Effector CD4-positive, alpha-beta T cell (primary cell): ENCODE data around the gene ETF1.
A peak's percentile ranks its signal among the peaks of the same experiment; 100 is the strongest.
"Not testable (repeated sequence)": the region's sequence is repeated elsewhere in the genome, so short reads cannot be mapped to it uniquely, and the experiment has no call there.

Source experiments
- DNase-seq: peaks from one replicate; pipeline ENCODE4 v3.0.0-alpha.2; 2020

Gene ETF1

DNA sequence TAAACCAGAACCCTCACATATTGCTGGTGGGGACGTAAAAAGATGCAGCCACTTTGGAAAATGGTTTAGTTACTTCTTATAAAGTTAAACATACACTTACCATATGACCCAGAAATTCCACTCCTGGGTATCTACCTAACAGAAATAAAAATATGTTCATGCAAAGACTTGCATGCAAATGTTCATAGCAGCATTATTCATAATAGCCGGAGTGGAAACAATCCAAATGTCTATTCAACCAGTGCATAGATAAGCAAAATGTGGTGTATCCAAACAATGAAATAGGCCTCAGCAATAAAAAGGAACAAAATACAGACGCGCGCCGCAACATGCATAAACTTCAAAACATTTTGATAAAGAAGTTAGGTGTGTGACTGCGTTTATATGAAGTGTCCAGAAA is 66.1 kb downstream of the ETF1 start:
- DNase-seq = no peak

DNA sequence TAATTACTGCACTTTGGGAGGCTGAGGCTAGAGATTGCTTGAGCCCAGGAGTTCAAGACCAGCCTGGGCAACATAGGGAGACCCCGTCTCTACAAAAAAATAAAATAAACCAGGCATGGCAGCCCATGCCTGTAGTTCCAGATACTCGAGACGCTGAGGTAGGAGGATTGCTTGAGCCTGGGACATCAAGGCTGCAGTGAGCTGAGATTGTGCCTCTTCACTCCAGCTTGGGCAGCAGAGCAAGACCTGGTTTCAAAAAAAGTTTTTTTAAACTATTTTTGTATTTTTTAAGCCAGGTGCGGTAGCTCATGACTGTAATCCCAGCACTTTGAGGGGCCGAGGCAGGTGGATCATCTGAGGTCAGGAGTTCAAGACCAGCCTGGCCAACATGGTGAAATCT is 69.9 kb downstream of the ETF1 start:
- not testable (repeated sequence) for DNase-seq

- DNase-seq = no peak
These were observed 70.7 kb downstream of the ETF1 start for GRCh38 chr5:138472353-138472752.

DNA sequence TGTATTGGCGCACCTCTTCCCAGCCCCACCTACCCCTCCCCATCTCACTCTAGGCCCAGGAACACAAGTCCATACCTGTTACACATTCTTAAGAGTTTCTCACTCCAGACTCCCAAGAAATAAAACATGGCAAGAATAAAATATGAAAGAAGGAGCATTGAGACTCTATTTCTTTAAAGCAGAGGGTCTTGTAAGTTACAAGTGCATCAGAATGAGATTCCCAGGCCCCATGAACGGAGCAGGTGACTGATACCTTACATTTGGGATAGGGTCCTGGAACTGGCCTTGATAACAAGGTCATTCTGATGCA is 72.0 kb downstream of the ETF1 start:
- DNase-seq = no peak

DNA sequence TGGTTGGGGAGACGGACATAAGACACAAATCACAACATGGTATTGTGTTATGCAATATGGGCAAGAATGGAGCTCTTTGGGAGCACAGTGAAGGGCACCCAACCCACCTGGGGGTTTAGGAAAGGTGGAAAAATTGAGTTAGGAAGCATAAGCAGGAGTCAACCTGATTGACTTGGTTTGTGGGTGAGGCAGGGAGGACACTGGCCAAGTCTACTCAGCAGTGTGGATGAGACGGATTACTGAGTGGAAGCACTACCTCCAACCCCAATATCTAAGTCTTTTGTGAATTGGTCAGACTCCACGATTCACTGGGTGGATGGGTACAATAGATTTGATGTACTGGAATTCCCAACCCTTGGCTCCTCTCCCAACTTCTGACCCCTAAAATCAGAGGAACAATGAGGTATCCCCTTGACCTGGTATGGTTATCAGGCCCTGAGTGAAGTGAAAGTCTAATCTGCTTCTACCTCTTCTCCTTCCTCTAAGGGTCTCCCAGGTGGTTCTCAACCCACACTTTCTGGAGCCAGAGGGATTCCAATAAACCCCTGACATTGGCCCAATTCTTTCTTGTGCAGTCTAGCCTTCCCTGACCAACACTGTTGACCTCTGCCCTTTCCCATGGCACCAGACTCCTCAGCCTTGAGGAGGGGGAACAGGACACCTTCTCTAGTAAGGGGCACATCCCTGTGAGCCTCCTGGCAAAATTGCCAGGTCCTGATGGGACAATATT is 72.5 kb downstream of the ETF1 start:
- DNase-seq = no peak

DNA sequence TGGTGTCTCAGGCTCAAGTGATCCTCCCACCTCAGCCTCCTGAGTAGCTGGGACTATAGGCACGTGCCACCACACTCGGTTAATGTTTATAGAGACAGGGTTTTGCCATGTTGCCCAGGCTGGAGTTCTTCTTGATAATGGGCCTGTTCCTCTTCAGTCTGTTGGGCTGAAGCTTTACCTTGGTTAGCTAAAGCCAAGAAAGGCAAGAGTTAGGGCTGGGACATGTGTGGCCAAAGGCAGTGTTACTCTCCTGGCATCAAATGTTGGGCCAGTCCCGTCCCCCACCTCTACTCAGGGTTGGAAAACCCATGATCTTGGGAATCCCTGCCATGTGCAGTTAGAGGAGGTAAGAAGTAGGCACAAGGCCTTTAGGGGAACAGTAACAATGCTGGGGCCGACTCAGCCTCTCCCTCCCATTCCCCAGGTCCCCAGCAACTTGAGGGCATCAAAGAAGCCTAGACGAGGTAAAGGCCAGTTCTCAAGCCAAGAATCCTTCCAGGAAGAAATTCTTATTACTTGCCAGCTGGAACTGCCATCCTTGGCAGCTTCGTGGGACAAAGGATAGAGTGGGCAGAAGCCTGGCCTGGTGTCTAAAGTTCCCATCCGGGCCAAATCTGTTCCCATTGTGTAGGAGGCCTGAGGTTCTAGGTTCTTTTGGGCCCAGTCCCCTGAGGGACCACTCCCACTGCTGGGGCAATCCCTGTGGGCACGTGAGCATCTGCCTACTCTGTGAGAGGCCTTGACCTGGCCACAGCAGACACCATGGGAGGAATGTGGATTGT is 73.3 kb downstream of the ETF1 start:
- DNase-seq = no peak

- DNase-seq = no peak
These were observed 74.0 kb downstream of the ETF1 start for GRCh38 chr5:138468966-138469539.

- no peak for DNase-seq
These were observed 74.7 kb downstream of the ETF1 start for GRCh38 chr5:138468133-138468965.

DNA sequence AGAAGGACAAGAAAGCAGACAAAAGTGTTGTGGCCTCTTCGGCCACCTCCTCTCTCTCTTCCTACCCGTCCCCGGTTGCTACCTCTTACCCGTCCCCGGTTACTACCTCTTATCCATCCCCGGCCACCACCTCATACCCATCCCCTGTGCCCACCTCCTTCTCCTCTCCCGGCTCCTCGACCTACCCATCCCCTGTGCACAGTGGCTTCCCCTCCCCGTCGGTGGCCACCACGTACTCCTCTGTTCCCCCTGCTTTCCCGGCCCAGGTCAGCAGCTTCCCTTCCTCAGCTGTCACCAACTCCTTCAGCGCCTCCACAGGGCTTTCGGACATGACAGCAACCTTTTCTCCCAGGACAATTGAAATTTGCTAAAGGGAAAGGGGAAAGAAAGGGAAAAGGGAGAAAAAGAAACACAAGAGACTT is 75.3 kb downstream of the ETF1 start:
- no peak for DNase-seq

GRCh38 chr5:138466900-138467710 is 75.9 kb downstream of the ETF1 start:
- DNase-seq = no peak

GRCh38 chr5:138466125-138466899 is 76.7 kb downstream of the ETF1 start:
- DNase-seq = no peak

DNA sequence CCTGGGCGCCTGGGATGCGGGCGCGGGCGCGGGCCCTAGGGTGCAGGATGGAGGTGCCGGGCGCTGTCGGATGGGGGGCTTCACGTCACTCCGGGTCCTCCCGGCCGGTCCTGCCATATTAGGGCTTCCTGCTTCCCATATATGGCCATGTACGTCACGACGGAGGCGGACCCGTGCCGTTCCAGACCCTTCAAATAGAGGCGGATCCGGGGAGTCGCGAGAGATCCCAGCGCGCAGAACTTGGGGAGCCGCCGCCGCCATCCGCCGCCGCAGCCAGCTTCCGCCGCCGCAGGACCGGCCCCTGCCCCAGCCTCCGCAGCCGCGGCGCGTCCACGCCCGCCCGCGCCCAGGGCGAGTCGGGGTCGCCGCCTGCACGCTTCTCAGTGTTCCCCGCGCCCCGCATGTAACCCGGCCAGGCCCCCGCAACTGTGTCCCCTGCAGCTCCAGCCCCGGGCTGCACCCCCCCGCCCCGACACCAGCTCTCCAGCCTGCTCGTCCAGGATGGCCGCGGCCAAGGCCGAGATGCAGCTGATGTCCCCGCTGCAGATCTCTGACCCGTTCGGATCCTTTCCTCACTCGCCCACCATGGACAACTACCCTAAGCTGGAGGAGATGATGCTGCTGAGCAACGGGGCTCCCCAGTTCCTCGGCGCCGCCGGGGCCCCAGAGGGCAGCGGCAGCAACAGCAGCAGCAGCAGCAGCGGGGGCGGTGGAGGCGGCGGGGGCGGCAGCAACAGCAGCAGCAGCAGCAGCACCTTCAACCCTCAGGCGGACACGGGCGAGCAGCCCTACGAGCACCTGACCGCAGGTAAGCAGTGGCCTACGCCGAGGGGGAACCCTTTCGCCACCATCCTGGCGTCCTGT is 77.5 kb downstream of the ETF1 start, which contains the start of gene EGR1:
EGR1 (plus strand) TSS at position 219 of the 864 bp plus-strand sequence; CDS start at position 502, 283 bp downstream.
- DNase-seq = peak; percentile 94

DNA sequence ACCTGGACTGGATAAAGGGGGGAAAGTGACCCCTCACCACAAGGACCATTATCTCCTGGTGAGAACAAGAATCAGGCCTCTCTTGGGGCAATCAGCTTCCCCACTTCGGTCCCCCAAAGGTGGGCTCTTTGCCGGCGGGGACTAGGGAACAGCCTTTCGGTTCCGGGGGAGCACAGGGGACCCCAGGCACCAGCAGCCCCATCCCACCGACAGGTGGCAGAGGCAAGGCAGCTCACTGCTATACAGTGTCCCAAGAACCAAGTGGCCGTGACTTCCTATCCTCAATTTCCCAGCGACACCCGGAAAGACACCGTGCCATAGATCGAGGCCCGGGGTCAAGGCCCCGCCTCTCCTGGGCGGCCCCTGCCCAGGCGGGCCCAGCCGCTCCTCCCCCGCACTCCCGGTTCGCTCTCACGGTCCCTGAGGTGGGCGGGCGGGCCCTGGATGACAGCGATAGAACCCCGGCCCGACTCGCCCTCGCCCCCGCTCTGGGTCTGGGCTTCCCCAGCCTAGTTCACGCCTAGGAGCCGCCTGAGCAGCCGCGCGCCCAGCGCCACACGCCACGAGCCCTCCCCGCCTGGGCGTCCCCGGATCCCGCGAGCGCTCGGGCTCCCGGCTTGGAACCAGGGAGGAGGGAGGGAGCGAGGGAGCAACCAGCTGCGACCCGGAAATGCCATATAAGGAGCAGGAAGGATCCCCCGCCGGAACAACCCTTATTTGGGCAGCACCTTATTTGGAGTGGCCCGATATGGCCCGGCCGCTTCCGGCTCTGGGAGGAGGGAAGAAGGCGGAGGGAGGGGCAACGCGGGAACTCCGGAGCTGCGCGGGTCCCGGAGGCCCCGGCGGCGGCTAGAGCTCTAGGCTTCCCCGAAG is 78.4 kb downstream of the ETF1 start:
- DNase-seq = peak; percentile 96

DNA sequence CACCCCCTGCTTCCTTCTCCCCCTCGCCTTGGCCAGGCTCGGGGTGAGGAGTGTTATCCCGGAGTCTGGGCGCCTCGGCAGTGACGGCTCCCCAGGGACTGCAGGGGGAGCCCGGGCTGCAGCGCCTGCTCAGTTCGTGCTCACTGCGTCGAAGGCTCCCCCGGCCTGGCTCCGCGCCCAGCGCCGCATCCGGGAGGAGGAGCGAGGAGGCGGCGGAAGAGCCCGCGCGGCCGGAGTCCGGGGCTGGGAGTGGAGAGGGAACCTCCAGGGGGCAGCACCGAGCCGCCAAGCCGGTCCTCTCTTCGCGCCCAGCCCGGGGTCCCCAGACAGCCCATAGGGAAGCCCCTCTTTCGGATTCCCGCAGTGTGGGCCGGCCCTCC is 79.0 kb downstream of the ETF1 start:
- DNase-seq = peak; percentile 89

GRCh38 chr5:138463419-138464007 is 79.5 kb downstream of the ETF1 start:
- no peak for DNase-seq

DNA sequence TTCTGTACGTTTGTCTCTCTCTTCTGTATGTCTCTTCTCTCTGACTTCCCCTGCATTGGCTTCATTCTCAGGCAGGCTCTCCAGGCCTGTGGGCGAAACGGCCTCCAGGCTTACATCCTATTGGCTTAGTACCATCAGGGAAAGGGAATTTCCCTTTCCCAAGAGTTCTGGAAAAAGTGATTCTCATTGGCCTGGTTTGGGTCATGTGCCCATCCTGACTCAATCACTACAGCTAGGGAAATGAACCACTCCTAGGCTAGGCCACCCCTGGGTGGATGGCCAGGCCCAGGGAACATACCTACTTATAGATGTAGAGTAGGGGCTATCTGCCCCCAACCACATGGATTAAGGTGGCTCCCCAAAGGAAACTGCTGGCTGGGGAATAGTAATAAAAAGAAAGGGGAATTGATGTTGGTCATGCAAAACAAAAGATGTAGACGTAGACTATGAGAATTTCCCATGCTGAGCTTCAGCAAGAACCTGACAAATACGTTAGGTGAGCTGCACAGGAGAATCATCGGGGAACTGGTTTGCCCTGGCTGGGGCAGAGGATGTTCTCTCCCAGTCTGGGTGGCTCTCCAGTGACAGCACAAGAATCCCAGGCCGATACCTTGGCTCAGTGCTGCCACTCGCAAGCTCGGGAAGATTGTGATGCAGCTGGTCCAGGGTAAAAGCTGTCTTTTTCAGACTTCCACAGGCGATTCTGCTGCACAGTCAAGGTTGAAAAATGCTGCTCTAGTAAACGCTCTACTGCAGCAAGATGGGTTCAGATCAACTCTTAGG is 81.5 kb downstream of the ETF1 start:
- no peak for DNase-seq

GRCh38 chr5:138460032-138460693 is 82.9 kb downstream of the ETF1 start:
- DNase-seq = no peak
